Measurements from ENCODE around the gene SORCS2.

- TF ChIP-seq, protein P1, sequence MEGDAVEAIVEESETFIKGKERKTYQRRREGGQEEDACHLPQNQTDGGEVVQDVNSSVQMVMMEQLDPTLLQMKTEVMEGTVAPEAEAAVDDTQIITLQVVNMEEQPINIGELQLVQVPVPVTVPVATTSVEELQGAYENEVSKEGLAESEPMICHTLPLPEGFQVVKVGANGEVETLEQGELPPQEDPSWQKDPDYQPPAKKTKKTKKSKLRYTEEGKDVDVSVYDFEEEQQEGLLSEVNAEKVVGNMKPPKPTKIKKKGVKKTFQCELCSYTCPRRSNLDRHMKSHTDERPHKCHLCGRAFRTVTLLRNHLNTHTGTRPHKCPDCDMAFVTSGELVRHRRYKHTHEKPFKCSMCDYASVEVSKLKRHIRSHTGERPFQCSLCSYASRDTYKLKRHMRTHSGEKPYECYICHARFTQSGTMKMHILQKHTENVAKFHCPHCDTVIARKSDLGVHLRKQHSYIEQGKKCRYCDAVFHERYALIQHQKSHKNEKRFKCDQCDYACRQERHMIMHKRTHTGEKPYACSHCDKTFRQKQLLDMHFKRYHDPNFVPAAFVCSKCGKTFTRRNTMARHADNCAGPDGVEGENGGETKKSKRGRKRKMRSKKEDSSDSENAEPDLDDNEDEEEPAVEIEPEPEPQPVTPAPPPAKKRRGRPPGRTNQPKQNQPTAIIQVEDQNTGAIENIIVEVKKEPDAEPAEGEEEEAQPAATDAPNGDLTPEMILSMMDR (IDR thresholded peaks at IDR 0.05), result no peak
- TF ChIP-seq POLR2A (IDR thresholded peaks at IDR 0.05), result no peak
These were observed 321.3 kb downstream of the SORCS2 start for GRCh38 chr4:7513671-7514070.
